Loucy (cell line): ENCODE results near the gene FOXC1.

Experiments used
- H2AFZ ChIP-seq: fragments of 200-600 bp; sonication (generic); 2 replicates; pipeline ENCODE4 v1.6.0; 2016; ENCODE audit warnings: antibody characterized with exemption, mild to moderate bottlenecking, low read length, moderate library complexity
- H3F3A ChIP-seq: fragments of 200-600 bp; 2 replicates; pipeline ENCODE4 v1.6.0; 2016; ENCODE audit warnings: antibody characterized with exemption, low read depth, mild to moderate bottlenecking
- H3K27me3 ChIP-seq: fragments of 200-600 bp; sonication (generic); 2 replicates; pipeline ENCODE4 v1.6.1; 2014; ENCODE audit warnings: low read length, mild to moderate bottlenecking; ENCODE audit not compliant: insufficient read depth, poor library complexity, severe bottlenecking
- H3K36me3 ChIP-seq: fragments of 200-600 bp; sonication (generic); 2 replicates; pipeline ENCODE4 v1.6.1; 2016; ENCODE audit warnings: low read length; ENCODE audit not compliant: insufficient read depth
- H3K4me1 ChIP-seq: fragments of 200-600 bp; sonication (generic); 2 replicates; pipeline ENCODE4 v1.5.1; 2014; ENCODE audit warnings: low read length, mild to moderate bottlenecking; ENCODE audit not compliant: insufficient read depth, poor library complexity, severe bottlenecking
- H3K4me2 ChIP-seq: fragments of 200-600 bp; sonication (generic); 2 replicates; pipeline ENCODE4 v1.6.0; 2014; ENCODE audit warnings: antibody characterized with exemption, low read length, low read depth, mild to moderate bottlenecking; ENCODE audit not compliant: poor library complexity, severe bottlenecking
- H3K4me3 ChIP-seq: fragments of 200-600 bp; sonication (generic); 2 replicates; pipeline ENCODE4 v1.5.1; 2014; ENCODE audit warnings: low read length, mild to moderate bottlenecking, mixed read lengths; ENCODE audit not compliant: poor library complexity, severe bottlenecking
- H3K79me2 ChIP-seq: fragments of 200-600 bp; sonication (generic); 2 replicates; pipeline ENCODE4 v1.6.1; 2014; ENCODE audit warnings: low read length; ENCODE audit not compliant: insufficient read depth
- H3K9ac ChIP-seq: fragments of 200-600 bp; sonication (generic); 2 replicates; pipeline ENCODE4 v1.6.0; 2014; ENCODE audit warnings: mild to moderate bottlenecking, low read depth, low read length, moderate library complexity; ENCODE audit not compliant: poor library complexity, severe bottlenecking
- H3K9me2 ChIP-seq: fragments of 200-600 bp; sonication (generic); replicated peaks from 2 replicates; pipeline ENCODE4 v1.6.1; 2016; ENCODE audit warnings: low read depth, low read length, mixed read lengths
- H3K9me3 ChIP-seq: fragments of 200-600 bp; sonication (generic); 2 replicates; pipeline ENCODE4 v1.6.1; 2014; ENCODE audit warnings: mild to moderate bottlenecking, antibody characterized with exemption, low read length, low read depth; ENCODE audit not compliant: insufficient read depth
- H4K20me1 ChIP-seq: fragments of 200-600 bp; sonication (generic); 2 replicates; pipeline ENCODE4 v1.6.0; 2014; ENCODE audit warnings: antibody characterized with exemption, low read length, mild to moderate bottlenecking; ENCODE audit not compliant: insufficient read depth, poor library complexity, severe bottlenecking
- EZH2phosphoT487 ChIP-seq: fragments of 200-600 bp; IDR thresholded peaks from 2 replicates; pipeline ENCODE4 v1.6.1; 2018; ENCODE audit warnings: antibody characterized with exemption, mild to moderate bottlenecking, moderate library complexity, borderline replicate concordance
- TF ChIP-seq, protein P1 (sequence below): fragments of 200-600 bp; sonication (generic); conservative IDR thresholded peaks from 2 replicates; pipeline ENCODE4 v1.5.1; 2014; ENCODE audit warnings: mild to moderate bottlenecking, antibody characterized with exemption, low read length

The FOXC1 gene

DNA sequence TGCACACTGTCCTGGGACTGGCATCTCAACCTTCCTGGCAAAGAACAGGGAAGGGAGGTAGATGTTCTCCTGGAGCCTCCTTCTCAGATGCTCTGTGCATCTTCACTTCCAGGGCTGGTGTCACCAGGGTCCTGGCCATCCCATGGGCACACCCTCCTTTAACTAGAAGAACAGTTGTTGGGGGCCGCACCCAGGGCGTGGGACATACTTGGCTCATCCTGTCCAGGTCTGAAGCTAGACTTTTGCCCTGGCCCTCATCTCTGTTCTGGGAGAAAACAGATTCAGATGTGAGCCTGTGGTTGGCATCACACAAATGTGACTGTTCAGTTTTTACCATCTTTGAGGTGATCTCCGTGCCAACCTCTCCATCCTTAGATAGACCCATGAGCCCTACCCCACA lies 41.6 kb downstream of the FOXC1 start:
- H3K9me2 ChIP-seq = no peaks in the 10 kb centered on the region
- H3K79me2 ChIP-seq = no peaks in the 10 kb centered on the region
- H3K36me3 ChIP-seq = no peaks in the 10 kb centered on the region
- H3K4me3 ChIP-seq = no peak overlapping the region
- H4K20me1 ChIP-seq = no peaks in the 10 kb centered on the region
- H3K27me3 ChIP-seq = no peaks in the 10 kb centered on the region
- H3K4me2 ChIP-seq = no peak overlapping the region
- H3K9ac ChIP-seq = no peak overlapping the region
- no peak overlapping the region for H2AFZ ChIP-seq
- H3F3A ChIP-seq = no peaks in the 10 kb centered on the region
- H3K4me1 ChIP-seq = no peaks in the 10 kb centered on the region
- H3K9me3 ChIP-seq = no peaks in the 10 kb centered on the region
- TF ChIP-seq, protein P1, sequence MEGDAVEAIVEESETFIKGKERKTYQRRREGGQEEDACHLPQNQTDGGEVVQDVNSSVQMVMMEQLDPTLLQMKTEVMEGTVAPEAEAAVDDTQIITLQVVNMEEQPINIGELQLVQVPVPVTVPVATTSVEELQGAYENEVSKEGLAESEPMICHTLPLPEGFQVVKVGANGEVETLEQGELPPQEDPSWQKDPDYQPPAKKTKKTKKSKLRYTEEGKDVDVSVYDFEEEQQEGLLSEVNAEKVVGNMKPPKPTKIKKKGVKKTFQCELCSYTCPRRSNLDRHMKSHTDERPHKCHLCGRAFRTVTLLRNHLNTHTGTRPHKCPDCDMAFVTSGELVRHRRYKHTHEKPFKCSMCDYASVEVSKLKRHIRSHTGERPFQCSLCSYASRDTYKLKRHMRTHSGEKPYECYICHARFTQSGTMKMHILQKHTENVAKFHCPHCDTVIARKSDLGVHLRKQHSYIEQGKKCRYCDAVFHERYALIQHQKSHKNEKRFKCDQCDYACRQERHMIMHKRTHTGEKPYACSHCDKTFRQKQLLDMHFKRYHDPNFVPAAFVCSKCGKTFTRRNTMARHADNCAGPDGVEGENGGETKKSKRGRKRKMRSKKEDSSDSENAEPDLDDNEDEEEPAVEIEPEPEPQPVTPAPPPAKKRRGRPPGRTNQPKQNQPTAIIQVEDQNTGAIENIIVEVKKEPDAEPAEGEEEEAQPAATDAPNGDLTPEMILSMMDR = no peak
- no peak for TF ChIP-seq EZH2phosphoT487

DNA sequence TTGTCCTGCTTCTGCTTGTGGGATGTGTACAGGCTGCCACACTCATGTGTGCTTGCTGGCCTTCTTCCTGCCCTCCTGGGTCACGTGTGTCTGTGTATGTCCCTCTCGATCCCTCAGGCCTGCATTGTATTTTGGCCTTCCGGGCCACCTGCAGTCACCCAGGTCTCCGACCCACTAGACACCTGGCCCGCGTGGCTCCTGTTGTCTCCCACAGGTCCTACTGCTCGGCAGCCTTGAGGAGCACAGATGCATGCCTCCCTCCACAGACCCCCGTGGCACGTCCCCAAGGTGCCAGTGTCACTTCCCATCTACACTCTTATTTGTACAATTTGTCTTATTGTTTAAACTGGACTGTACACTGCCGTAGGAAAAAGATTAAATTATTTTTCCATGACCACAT lies 43.1 kb downstream of the FOXC1 start:
- Histone ChIP-seq H3K9me3 (no peaks in the 10 kb centered on the region), H3K9me2 (no peaks in the 10 kb centered on the region), H4K20me1 (no peaks in the 10 kb centered on the region), H2AFZ (no peak overlapping the region), H3K36me3 (no peaks in the 10 kb centered on the region), H3K27me3 (no peaks in the 10 kb centered on the region), H3F3A (no peaks in the 10 kb centered on the region), H3K9ac (no peak overlapping the region), H3K4me2 (no peak overlapping the region), H3K4me1 (no peaks in the 10 kb centered on the region), H3K4me3 (no peak overlapping the region), H3K79me2 (no peaks in the 10 kb centered on the region)
- TF ChIP-seq, protein P1 = no peak

DNA sequence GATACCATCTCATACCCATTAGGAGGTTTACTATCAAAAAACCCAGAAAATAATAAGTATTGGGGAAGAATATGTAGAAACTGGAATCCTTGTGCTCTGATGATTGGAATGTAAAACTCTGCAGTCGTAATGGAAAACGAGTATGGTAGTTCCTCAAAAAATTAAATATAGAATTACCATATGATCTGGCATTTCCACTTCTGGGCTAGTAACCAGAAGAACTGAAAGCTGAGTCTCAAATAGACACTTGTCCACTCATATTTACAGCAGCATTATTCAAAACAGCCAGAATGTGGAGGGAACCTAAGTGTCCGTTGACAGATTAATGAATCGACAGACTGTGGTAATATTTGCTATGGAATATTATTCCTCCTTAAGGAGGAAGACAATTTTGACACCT lies 44.3 kb downstream of the FOXC1 start:
- no peaks in the 10 kb centered on the region for H3K36me3 ChIP-seq
- H3K4me3 ChIP-seq = no peak overlapping the region

More for the DNA sequence above, 44.3 kb downstream of the FOXC1 start:
- H3K79me2 ChIP-seq = no peaks in the 10 kb centered on the region
- H2AFZ ChIP-seq = no peak overlapping the region
- H3K9me2 ChIP-seq = no peaks in the 10 kb centered on the region
- no peaks in the 10 kb centered on the region for H3F3A ChIP-seq
- H3K9me3 ChIP-seq = no peaks in the 10 kb centered on the region
- no peaks in the 10 kb centered on the region for H4K20me1 ChIP-seq
- H3K9ac ChIP-seq = no peak overlapping the region
- H3K27me3 ChIP-seq = no peaks in the 10 kb centered on the region
- no peak for TF ChIP-seq EZH2phosphoT487
- TF ChIP-seq, protein P1 = no peak
- no peaks in the 10 kb centered on the region for H3K4me1 ChIP-seq
- H3K4me2 ChIP-seq = no peak overlapping the region
